ENCODE measurements around the gene KCNAB1.

Gene KCNAB1

DNA sequence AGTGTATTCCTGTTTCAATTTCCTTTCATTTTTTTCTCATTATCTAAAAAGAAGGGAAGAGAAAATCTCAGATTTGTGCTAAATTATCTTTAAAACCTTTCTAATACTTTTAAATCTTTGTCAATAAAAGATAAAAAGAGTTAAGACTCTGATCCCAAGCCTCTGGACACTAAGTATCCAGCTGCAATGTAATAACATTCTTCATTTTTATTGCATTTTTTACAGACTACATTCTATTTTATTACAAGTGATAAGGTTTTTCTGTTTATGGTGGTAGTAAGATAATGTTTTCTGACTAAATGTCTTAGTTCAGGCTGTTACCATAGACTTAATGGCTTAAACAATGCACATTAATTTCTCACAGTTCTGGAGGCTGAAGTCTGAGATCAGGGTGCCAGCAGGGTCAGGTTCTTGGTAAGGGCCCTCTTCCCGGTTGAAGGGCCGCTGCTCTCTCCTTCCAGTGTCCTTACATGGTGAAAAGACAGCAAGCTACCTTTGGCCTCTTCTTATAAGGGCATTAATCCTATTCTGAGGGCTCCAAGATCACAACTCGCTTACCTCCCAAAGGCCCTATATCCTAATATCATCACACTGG, 19.7 kb downstream of the KCNAB1 start:
- DNase-seq: no peak

DNA sequence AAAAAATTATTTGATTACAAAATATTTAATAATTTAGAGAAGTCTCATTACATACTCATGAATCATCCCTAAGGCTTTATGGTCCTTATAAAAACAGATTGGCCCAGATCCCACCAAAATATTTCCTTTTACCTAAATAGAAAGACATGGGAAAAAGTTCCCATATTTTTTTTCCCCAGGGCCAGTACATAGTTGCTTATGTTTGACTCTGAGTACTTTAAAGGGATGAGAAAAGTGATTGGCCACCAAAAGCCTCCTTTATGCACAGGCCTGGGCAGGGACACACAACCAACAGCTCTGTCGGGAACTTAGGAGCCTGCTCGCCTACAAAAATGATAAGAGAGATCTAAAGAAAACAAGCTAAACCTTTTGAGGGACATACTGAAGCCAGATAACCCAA, 22.3 kb downstream of the KCNAB1 start:
- DNase-seq: no peak

DNA sequence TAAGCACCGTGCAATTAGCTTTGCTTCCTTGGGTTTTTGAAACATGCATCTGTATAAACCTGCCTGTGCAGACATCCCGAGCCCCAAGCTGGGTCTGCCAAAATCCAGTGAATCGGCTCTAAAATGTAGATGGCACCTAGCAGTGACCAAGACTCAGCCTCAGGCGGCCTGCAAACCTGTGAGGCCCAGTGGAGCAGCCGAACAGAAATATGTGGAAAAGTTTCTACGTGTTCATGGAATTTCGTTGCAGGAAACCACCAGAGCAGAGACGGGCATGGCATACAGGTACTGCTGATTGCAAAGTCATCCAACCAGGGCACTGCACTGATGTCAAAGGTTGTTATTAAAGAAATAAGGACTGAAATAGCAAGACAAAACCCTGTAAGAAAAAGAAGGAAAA, 22.8 kb downstream of the KCNAB1 start:
- no peak for DNase-seq

DNA sequence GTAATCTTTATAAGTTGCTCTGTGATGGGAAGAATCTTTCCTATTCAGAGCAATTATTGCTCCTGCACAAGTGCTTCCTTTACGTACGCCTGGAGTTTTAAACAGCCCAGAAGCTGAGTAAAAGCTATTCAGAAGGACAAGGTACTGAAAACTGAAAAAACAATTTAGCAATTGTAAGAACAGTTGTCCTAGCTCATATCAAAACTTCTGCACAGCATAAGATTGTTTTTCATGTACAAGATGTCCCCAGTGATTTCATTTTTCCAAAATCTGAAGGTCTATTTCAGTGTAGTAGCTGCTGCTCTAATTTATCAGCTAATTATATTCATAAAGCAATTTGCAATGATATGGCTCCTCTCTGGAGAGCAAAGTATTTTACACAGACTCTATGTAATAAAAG, 23.7 kb downstream of the KCNAB1 start:
- no peak for DNase-seq

DNA sequence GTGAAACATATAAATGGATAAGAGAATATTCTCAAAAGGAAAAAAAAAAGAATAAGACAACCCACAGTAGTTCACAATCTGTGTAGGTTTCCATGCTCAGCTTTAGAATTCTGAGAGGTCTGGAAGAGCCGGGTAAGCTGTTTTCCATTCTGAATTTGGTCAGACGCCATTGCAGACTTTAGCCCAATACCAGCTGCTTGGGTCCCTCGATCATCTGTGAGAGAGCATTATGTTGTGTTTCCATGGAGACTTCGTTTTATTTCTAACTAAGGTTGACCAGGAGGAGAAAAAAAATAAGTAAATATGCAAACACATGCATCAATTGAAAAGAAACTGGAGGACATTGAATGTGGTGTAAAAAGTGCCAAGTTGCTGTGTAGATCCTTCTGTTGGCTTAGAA, 25.5 kb downstream of the KCNAB1 start:
- no peak for DNase-seq

DNA sequence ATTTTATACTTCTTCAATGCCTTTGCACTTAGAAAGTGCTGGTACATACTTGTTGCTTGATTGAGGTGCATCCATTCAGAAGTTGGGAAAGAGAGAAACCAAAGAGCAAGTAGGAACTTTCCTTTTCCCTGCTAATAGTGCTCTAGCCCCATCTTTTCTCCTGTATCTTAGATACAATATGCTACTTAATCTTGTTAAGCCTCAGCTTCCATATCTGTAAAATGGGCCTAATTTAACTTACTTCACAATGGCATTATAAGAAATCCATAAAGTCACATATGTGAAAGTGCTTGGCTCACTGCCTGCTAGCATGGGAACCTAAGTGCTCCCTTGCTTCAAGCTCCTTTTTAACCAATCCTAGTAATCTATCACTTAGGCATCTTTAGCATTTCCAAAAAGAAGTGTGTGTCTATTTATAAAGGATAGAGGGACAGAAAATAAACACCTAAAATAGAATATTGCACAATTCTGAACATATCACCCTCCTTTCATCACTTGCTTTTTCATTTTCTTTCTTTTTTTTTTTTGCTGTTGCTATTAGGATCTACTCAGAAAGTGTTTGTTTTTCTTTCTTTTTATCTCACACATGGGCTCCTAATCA, 28.1 kb downstream of the KCNAB1 start:
- DNase-seq: no peak

DNA sequence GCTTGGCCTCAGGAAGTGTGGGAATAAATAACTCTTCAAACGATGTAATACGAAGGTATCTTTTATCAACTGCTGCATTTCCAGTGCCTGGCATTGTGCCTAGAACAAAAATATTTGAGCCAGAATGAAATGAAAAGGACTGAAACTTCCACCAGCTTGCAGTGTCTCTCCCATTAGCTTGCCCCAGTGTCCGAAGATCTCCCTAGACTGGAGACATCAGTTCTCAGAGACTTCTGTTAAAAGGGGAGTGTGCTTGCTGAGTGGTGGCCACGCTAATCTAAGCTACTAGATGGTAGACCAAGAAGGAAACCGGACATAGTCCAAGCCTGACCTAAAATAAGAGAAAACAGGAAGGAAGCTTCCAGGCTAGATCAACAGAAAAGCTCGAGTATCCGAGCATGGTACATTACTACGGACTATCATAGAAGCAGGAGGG, 28.6 kb downstream of the KCNAB1 start:
- DNase-seq: no peak

DNA sequence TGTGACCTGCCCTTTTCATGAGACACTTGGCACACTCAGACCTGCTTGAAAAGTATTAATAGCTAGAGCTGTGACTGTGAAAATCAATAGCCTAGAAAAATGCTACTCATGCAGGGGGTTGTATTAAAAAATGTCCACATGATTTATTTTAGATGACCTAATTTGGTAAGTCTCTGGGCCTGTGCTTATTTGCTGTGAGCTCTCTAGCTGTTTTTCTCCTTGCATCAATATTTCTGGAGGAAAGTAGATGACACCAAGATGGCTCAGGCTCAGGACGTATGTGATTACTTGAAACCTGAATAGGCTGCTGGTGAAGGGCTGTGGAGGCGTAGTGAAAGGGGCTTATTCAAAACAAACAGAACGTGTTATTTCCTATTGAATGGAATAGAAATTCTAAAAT, 29.5 kb downstream of the KCNAB1 start:
- DNase-seq: no peak

DNA sequence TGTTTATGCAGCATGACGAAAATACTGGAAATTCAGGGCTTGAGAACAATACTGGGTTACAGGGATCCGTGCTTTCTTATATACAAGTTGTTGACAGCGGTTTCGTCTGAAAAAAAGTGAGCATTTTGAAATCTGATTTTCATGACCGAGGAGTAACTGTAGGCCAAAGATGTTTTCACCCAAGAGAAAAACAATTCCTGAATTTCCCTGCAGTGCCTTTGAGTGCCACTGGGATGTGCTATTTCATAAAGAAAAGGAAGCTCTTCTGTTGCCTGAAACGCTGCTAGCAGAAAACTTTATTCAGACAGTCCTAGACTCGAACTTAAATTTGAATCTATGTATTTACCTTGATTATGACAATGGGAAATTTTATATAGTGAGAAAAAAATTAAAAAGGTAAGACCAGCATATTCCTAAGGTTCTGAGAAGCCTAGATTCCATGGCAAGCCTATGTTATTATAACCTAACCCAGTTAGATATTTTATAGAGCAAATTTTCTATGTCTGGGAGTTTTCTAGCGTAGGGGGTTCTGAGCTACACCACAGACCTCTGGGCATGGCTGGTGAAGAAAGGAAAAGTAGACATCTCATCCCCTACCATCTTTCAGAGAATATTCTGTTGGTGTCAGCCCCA, 30.2 kb downstream of the KCNAB1 start:
- peak; percentile 82 for DNase-seq

DNA sequence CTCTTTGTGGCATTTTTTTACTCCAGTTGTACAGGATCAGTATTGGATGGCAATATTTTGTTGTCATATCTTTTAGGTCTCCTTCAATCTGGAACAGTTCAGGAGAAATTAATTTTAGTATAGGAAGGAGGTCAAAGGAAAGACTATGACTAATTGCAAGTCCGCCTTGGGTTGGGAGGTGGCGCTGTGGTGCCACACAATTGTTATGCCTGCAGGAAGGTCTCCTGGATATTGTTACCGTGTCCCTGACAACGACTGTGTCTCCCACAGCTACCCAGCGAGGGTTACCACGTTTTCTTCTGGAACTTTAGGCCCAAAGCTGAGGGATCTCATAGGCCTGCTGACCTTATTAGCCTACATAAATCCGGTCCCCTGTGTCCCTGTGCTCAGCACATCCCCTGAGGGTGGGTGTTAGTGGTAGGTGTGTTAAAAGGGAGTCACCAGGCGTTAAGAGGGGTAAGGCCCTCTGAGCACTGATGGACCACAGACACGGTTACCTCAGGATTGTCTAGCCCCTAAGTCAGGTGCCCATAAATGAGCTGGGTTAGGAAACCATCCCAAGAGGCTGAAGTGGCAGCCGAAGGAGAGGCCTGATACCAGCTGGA, 31.5 kb downstream of the KCNAB1 start:
- DNase-seq: peak; percentile 83

DNA sequence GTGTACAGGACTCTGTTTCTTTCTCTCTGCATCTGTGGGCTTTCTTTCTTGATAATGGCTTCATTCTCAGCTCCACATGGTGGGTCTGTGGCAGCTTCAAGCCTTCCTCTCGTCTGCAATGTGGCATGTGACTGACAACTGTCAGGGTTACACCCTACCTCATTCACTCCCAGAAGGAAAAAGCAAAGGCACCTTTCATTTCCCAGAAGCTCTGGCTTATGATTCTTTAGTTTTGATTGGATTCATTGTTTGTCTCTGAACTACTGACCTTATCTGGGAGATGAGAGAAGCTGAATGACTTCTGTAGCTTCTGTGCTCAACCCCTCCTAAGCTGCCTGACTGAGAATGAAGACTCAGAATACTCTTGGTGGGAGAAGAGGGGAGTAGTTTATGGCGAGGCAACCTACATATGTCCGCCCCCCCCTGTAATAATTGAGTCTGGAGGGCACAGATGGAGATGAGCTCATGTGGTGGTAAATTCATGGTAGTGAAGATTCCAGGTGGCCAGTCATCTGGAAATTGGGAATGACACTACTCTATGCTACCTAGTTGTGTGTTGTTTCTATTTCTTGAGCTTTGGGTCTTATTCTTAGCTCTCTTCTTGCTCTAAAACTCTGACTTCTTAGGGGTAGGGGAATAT, 38.4 kb downstream of the KCNAB1 start:
- no peak for DNase-seq

DNA sequence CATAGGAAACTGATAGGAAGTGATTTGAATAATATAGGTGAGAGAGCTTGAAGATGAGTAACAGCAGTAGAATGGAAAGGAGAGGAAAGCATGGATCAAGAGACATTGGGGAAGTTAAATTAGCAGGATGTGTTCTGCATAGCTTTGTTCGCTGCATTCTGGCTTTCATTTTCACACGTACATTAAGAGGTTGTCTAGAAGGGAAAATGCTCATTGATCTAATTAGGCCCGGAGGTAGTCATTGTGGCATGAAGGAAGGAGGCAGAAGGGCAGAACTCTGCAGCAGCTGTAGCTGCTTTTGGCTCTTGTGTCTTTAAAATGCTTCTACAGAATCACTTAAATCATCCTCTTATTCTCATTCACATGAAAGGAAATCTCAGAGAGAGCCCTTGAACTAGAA, 40.3 kb downstream of the KCNAB1 start:
- peak; percentile 22 for DNase-seq

DNA sequence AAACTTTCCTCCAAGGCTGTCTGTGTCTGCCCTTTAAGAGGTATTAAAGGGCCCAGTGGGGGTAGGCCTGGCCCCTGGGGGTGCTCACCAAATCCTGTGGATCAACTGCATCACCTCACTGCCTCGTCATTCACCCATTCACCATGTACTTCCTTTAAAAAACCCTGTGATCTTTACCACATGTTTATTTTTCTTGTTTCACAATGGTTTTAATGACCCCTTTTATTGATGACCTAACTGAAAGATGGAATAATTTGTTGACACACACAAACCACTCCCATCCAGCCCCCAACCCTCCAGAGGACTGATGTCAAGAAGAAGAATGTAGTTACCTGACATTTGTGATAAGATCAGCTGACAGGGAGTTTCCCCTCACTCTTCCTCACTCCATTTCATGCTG, 40.8 kb downstream of the KCNAB1 start:
- DNase-seq: no peak

DNA sequence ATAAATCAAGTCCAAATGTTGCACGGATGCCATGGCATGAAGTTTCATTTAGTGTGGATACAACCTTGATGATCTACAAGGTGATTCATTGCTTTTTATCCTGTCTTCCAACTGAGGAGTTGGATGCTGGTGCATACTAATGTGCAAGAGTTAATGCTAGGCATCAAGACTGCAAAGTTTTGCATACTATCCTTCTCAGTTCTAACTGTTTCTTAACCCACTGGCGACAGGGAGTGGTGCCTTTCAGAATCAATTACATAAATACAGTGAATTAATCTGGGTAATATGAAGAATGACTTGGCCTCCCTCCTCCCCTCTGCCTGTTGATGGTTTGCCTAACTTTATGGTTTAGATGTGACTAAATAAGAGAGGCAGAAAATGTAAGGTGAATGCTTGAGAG, 43.5 kb downstream of the KCNAB1 start:
- DNase-seq: no peak

DNA sequence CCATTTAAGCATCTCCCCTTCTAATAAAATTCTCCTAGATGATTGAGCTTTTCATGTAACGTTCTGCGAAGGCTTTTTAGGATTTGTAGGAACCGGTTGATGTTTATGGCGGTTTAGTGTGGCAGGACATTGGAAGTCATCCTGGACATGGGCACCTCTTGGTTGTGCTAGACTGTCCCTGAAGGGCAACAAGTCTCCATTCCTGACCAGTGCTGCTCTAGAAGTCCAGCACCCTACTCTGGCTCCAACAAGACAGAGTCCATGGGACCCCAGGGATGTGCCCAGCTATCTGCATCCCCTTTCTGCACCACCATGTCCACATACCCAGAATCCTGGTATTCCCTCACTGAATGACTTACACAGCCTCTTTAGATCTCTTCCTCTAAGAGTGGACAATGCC, 46.4 kb downstream of the KCNAB1 start:
- no peak for DNase-seq

DNA sequence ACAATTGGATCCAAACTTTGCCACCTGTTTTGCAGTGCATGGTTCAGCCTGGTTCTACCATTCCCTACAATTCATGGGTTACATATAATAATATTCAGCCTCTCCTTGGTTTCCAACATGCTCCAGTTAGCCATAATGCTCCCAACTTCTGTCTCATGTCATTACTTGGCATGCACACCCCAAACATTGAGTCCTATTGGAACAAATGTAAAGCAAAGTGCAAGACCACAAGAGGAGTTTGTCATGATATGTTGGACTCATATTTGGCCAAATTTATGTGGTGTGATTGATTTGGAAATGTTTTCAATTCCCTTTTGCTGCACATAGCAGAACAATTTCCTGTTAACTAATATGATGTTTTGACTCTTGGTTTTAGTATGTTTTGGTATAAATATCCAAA, 50.2 kb downstream of the KCNAB1 start:
- DNase-seq: no peak

DNA sequence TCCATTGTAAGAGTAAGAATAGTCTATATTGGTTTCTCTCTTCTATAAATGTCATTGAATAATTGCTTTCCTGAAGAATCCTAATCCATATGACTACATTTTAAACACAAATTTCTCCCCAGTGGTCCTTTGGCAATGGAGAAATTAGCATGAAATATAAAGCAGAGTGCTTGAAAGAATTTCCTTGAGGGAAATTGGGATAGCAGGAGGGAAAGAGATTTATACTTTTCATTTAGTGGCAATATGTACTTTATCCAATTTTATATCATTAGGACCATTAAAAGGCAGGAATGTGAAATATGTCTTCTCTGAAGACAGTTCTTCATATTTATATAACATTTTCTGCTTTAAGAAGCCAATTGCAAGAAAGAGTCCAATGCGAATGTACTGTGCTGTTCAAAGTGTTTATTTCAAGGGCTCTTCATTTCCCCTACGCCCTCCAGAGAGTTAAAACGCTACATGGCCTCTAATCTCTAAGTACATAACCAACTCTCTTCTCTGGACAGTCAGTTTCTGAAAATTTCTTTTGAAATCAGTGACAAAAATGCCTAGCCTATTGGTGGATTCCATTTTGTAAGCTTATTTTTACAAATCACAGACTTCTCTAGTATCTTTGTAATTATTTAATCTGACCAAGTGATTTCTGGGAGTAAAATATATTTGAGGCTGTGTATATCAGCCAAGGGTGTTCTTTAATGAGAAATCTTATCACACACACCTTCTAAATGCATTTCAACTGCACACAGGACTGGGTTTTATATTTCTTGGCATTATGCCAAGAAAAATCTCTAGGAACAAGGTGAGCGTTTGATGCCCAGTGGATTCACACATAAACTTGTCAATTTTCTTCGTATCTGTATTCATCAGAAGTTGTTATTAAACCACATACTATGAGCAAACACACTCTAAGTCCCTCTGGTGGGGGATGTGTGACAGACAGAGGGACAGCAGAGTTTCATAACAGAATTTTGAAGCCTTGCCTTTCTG, 51.2 kb downstream of the KCNAB1 start:
- DNase-seq: peak; percentile 22

DNA sequence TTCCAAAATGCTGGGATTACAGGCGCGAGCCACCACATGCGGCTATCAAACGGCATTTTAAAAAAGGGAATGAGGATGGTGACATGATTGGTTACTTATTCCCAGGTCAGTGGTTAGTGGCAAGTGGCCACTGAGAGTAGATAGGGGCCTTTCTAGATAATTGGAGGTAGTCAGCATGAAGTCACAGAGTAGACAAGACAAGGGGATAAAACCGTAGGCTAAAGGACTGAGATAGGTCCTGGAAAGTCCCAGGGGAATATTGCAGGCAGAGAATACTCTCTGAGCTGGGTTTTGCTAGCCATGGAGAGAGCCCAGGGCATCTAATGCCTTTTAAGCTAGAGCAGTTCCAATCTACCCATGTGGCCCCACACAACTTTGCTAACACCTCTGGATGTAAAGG, 52.2 kb downstream of the KCNAB1 start:
- DNase-seq: no peak

DNA sequence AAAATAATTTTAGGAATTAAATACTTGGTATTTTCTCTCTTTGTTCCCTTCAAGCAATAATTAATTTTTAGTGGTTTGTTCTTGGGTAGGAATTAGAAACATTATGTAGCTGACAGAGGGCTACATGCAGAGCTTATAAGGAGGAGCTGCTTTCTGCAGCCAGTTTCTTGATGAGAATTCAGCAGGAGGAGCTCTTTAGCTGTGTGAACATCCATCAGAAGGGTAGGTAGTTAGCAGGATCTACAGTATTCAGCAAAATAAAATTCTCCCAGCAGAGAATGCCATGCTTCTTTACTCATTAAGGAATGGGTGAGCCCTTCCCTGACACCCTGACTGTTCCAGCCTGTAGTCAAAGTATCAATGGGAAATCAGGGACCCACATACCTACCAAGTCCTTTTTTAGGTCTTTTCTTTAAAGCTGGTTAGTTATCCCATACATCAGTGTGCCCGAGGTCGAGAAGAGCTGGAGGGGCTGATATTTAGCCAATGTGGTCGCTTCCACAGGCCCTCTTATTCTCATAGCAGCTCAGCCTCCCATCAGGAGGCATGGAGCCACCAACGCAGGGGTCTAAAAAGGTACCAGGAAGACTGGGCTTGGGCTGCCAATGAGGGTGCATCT, 54.0 kb downstream of the KCNAB1 start:
- no peak for DNase-seq

DNA sequence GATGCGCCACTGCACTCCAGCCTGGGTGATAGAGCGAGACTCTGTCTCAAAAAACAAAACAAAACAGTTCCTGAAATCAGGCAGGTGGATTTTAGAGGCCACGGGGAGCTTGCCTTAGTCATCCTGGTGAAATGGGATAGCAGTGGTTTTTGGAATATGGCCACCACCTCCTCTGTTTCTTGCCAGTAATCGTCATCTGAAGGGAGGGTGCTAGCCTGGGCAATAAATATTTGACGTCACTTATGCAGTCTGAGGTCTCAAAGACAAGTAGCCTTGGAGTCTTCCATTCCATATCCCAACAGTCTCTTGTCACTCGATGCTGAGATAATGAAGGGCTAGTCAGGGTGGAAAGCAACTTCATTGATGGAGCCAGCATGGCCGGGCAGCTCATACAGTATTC, 55.2 kb downstream of the KCNAB1 start:
- DNase-seq: no peak

DNA sequence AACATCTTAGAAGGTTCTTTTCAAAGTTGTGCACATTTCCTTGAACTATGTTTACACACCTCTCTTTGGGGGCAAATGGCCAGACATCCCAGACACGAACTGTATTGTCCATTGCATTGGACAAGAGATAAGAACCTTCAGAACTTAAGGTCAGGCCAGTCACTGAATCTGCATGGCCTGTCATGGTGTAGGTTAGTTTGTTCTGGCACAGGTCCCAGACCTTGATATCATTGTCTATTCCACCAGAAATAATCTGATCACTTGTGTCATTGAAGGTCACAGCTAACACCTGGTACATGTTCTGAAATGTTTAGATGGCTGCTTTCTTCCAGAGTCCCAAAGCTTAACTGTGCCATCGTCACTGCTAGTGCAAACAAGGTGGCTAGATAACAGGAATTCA, 55.7 kb downstream of the KCNAB1 start:
- DNase-seq: peak; percentile 18

DNA sequence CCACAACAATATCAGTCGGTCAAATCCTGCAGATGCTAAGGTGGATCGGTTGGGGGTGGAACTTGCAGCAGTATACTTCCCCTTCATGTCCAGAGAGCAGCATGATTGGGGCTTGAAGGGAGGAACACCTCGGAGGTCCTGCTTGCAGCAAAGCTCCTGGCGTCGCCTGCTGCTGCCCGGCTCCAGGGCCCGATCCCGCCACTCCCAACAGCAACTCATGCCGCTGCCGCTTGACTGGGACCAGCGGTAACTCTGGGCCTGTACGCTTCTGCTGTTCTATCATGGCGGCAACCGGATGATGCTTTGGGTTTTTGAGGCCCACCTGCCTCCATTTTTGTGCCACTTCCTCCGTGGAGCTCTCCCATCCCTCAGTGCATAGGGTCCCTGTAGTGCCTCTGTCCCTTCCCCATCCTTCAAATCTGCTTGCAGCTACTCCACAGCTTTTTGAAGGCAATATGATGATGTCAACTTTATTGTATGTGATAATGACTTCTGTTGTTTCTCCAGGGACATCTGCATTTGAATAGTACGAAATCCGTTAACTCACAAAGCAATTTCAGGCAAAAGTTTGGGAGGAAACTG, 56.3 kb downstream of the KCNAB1 start:
- DNase-seq: no peak
